Activated CD4-positive, CD25-positive, alpha-beta regulatory T cell treated with anti-CD3 and anti-CD28 coated beads, Interleukin-2, amount 50 U/mL, for 16 hours (primary cell): ENCODE measurements around the gene BRD7.

Source experiments
- DNase-seq: peaks from one replicate; pipeline ENCODE4 v3.0.0-alpha.2; 2020; ENCODE audit warnings: low read depth, low spot score

Gene BRD7

GRCh38 chr16:50291719-50292565 lies 76.8 kb downstream of the BRD7 start:
- DNase-seq, result no peak

- DNase-seq, result no peak
These were observed 77.9 kb downstream of the BRD7 start for GRCh38 chr16:50290856-50291255.

- DNase-seq, result no peak
These were observed 78.6 kb downstream of the BRD7 start for GRCh38 chr16:50289950-50290764.

- no peak for DNase-seq
These were observed 79.9 kb downstream of the BRD7 start for GRCh38 chr16:50288920-50289319.

GRCh38 chr16:50288026-50288425 lies 80.8 kb downstream of the BRD7 start:
- DNase-seq, result no peak

- no peak for DNase-seq
These were observed 82.1 kb downstream of the BRD7 start for GRCh38 chr16:50286681-50287080.

GRCh38 chr16:50285406-50286003 lies 83.3 kb downstream of the BRD7 start:
- no peak for DNase-seq

- DNase-seq, result no peak
These were observed 84.5 kb downstream of the BRD7 start for GRCh38 chr16:50284131-50284911.

GRCh38 chr16:50282955-50283631 lies 85.7 kb downstream of the BRD7 start:
- no peak for DNase-seq

- DNase-seq, result no peak
These were observed 86.7 kb downstream of the BRD7 start for GRCh38 chr16:50282010-50282538.

- no peak for DNase-seq
These were observed 87.3 kb downstream of the BRD7 start for GRCh38 chr16:50281391-50282009.

GRCh38 chr16:50280932-50281331 lies 87.9 kb downstream of the BRD7 start:
- DNase-seq, result no peak

GRCh38 chr16:50279504-50279865 lies 89.3 kb downstream of the BRD7 start:
- DNase-seq, result no peak

- DNase-seq, result no peak
These were observed 90.5 kb downstream of the BRD7 start for GRCh38 chr16:50278251-50278650.

GRCh38 chr16:50276801-50277555 lies 91.8 kb downstream of the BRD7 start:
- no peak for DNase-seq

- DNase-seq, result no peak
These were observed 92.5 kb downstream of the BRD7 start for GRCh38 chr16:50276326-50276640.

GRCh38 chr16:50275428-50276325 lies 93.1 kb downstream of the BRD7 start:
- DNase-seq, result no peak

- no peak for DNase-seq
These were observed 93.7 kb downstream of the BRD7 start for GRCh38 chr16:50275098-50275415.
